IMR-90 (cell line): ENCODE results near the gene MIER2. TPM values are rescaled to one million over a fixed set of nuclear protein-coding genes. Genes with fewer than 3 reads are reported as not detected.
"Not testable (repeated sequence)": the region's sequence is repeated elsewhere in the genome, so short reads cannot be mapped to it uniquely, and the experiment has no call there.

Source experiments
- ATAC-seq: fragments of 200-7000 bp; cut with Tn5 transposase; 2 replicates; pipeline ENCODE4 v1.9.1; 2020; ENCODE audit warnings: low read depth, mild to moderate bottlenecking, moderate library complexity
- BruUV-seq: library from RNA; stranded (reverse); fragments of 400-500 nt; replicated peaks from 2 replicates; lab custom pipeline; 2021; lab: Mats Ljungman, UMichigan
- CTCF ChIA-PET: fragments of 300-600 bp; formaldehyde crosslinking; extraction: SDS; loops from one replicate; lab custom pipeline; 2021; ENCODE audit warnings: antibody characterized with exemption; lab: Yijun Ruan, JAX
- POLR2A ChIA-PET: fragments of 300-600 bp; sonication (Branson Sonifier 250); formaldehyde crosslinking; loops from one replicate; lab custom pipeline; 2022; ENCODE audit warnings: antibody characterized with exemption; ENCODE audit not compliant: unreplicated experiment; lab: Charles Lee
- DNase-seq: peaks from one replicate; pipeline ENCODE4 v3.0.0; 2013
- H2AFZ ChIP-seq: replicated peaks from 2 replicates; pipeline ENCODE3; 2013; ENCODE audit warnings: low read length, mild to moderate bottlenecking; ENCODE audit not compliant: poor library complexity
- H2AK5ac ChIP-seq: 2 replicates; pipeline ENCODE4 v1.6.1; 2013; ENCODE audit warnings: low read depth, low read length, inconsistent platforms
- H2AK9ac ChIP-seq: replicated peaks from 2 replicates; pipeline ENCODE3; 2013; ENCODE audit warnings: mild to moderate bottlenecking, low read depth, low read length, moderate library complexity; ENCODE audit not compliant: poor library complexity
- H2BK120ac ChIP-seq: 2 replicates; pipeline ENCODE4 v1.6.1; 2013; ENCODE audit warnings: low read depth, low read length, inconsistent platforms
- H2BK15ac ChIP-seq: 3 replicates; pipeline ENCODE4 v1.6.1; 2013; ENCODE audit warnings: low read depth, low read length, inconsistent platforms
- H2BK20ac ChIP-seq: 2 replicates; pipeline ENCODE4 v1.6.1; 2013; ENCODE audit warnings: low read depth, mild to moderate bottlenecking, inconsistent platforms, low read length, moderate library complexity
- H2BK5ac ChIP-seq: 2 replicates; pipeline ENCODE4 v1.6.1; 2013; ENCODE audit warnings: mild to moderate bottlenecking, low read depth, low read length, inconsistent platforms; ENCODE audit not compliant: poor library complexity, severe bottlenecking
- H3K14ac ChIP-seq: replicated peaks from 2 replicates; pipeline ENCODE4 v1.6.1; 2013; ENCODE audit warnings: low read depth, low read length, inconsistent platforms
- H3K18ac ChIP-seq: 2 replicates; pipeline ENCODE4 v1.6.1; 2013; ENCODE audit warnings: low read depth, low read length, control low read depth
- H3K23ac ChIP-seq: 2 replicates; pipeline ENCODE4 v1.6.1; 2013; ENCODE audit warnings: low read depth, low read length, inconsistent platforms
- H3K27ac ChIP-seq: 2 replicates; pipeline ENCODE4 v1.5.1; 2013; ENCODE audit warnings: mild to moderate bottlenecking, control low read depth, low read length; ENCODE audit not compliant: insufficient read depth
- H3K27me3 ChIP-seq: 2 replicates; pipeline ENCODE4 v1.6.1; 2013; ENCODE audit warnings: low read length; ENCODE audit not compliant: control insufficient read depth, insufficient read depth
- H3K36me3 ChIP-seq: 2 replicates; pipeline ENCODE4 v1.6.1; 2013; ENCODE audit warnings: low read length, mixed read lengths; ENCODE audit not compliant: control insufficient read depth, insufficient read depth
- H3K4ac ChIP-seq: 2 replicates; pipeline ENCODE4 v1.6.1; 2013; ENCODE audit warnings: low read depth, low read length, inconsistent platforms
- H3K4me1 ChIP-seq: 2 replicates; pipeline ENCODE4 v1.6.1; 2013; ENCODE audit warnings: low read length, mixed read lengths; ENCODE audit not compliant: control insufficient read depth, insufficient read depth
- H3K4me2 ChIP-seq: 2 replicates; pipeline ENCODE4 v1.6.1; 2013; ENCODE audit warnings: low read depth, mild to moderate bottlenecking, control low read depth, low read length, moderate library complexity
- H3K4me3 ChIP-seq: 2 replicates; pipeline ENCODE4 v1.5.1; 2013; ENCODE audit warnings: low read depth, mild to moderate bottlenecking, control low read depth, low read length, moderate library complexity; ENCODE audit not compliant: insufficient read depth
- H3K56ac ChIP-seq: 2 replicates; pipeline ENCODE4 v1.6.1; 2013; ENCODE audit warnings: low read length, inconsistent platforms; ENCODE audit not compliant: insufficient read depth; ENCODE audit errors: extremely low read depth
- H3K79me1 ChIP-seq, 2 experiments: 2 replicates each; pipeline ENCODE4 v1.6.1; 2013; ENCODE audit warnings: low read length in 2 of 2, inconsistent platforms in 1 of 2, low read depth in 1 of 2
- H3K9ac ChIP-seq: 2 replicates; pipeline ENCODE4 v1.6.1; 2013; ENCODE audit warnings: low read depth, low read length, control low read depth
- H3K9me1 ChIP-seq: 2 replicates; pipeline ENCODE4 v1.6.1; 2013; ENCODE audit warnings: low read length, inconsistent platforms; ENCODE audit not compliant: insufficient read depth
- H3K9me3 ChIP-seq: 2 replicates; pipeline ENCODE4 v1.6.1; 2013; ENCODE audit warnings: low read length; ENCODE audit not compliant: control insufficient read depth, insufficient read depth
- H4K20me1 ChIP-seq: 2 replicates; pipeline ENCODE4 v1.6.1; 2013; ENCODE audit warnings: low read length, inconsistent platforms; ENCODE audit not compliant: insufficient read depth
- H4K5ac ChIP-seq: 2 replicates; pipeline ENCODE4 v1.6.1; 2013; ENCODE audit warnings: mild to moderate bottlenecking, low read depth, low read length, control low read depth
- H4K8ac ChIP-seq, 2 experiments: 2 replicates each; pipeline ENCODE4 v1.6.1; 2013; ENCODE audit warnings: low read depth in 2 of 2, low read length in 2 of 2, control low read depth in 1 of 2, inconsistent platforms in 1 of 2
- H4K91ac ChIP-seq: 2 replicates; pipeline ENCODE4 v1.6.1; 2013; ENCODE audit warnings: low read depth, low read length, inconsistent platforms; ENCODE audit not compliant: insufficient read depth
- CEBPB ChIP-seq: IDR thresholded peaks from 2 replicates; pipeline ENCODE4 v1.6.1; 2012; ENCODE audit warnings: low read depth, low read length, improper control_type of control experiment
- CTCF ChIP-seq: conservative IDR thresholded peaks from 2 replicates; pipeline ENCODE4 v1.5.1; 2012; ENCODE audit warnings: mild to moderate bottlenecking, low read depth, low read length, improper control_type of control experiment
- RAD21 ChIP-seq: IDR thresholded peaks from 2 replicates; pipeline ENCODE4 v1.6.1; 2012; ENCODE audit warnings: low read length, improper control_type of control experiment
- SMC3 ChIP-seq: fragments of 150-350 bp; IDR thresholded peaks from 2 replicates; pipeline ENCODE4 v1.6.1; 2016; ENCODE audit warnings: low read depth, mild to moderate bottlenecking, antibody characterized with exemption, low read length, moderate library complexity
- WGBS, 2 experiments: methylation state at CpG; one replicate each; pipeline versions ENCODE4 v1.1.5 to v1.1.7; 2013; ENCODE audit warnings: missing lambda C conversion rate in 2 of 2; ENCODE audit not compliant: insufficient read length in 1 of 2; ENCODE audit errors: extremely low coverage in 2 of 2; 5-methylcytosine and 5-hydroxymethylcytosine counted together
- dilution Hi-C: fragments of 300-500 bp; cut with HindIII; formaldehyde crosslinking; loops from one replicate; pipeline ENCODE4 v1.14.3; 2018; ENCODE audit warnings: low sequenced_read_pairs; ENCODE audit not compliant: unreplicated experiment
- in situ Hi-C: fragments of 300-500 bp; cut with MboI; formaldehyde crosslinking; loops from 3 replicates; pipeline ENCODE4 v1.14.3; 2019; ENCODE audit warnings: low sequenced_read_pairs, inconsistent platforms, mixed read lengths
- intact Hi-C: fragments of 100-400 bp; cut with micrococcal nuclease; formaldehyde crosslinking; loops from 2 replicates; pipeline ENCODE4 v1.10.0; 2022
- polyA plus RNA-seq, 3 experiments: library from polyadenylated mRNA; depleted of rRNA; stranded (reverse); fragments of >200 nt; gene quantifications; 2 replicates each; pipeline ENCODE4 v1.2.3, GENCODE V29; 2012; ENCODE audit warnings: low replicate concordance in 1 of 3
- total RNA-seq: library from RNA; depleted of rRNA; stranded (reverse); fragments of >200 nt; gene quantifications from 2 replicates; pipeline ENCODE4 v1.2.3, GENCODE V29; 2012

Gene MIER2
- total and polyA plus RNA-seq, 2 of the 4 experiments (the other 2 are of a cell fraction): 28.0 to 28.4 TPM

DNA sequence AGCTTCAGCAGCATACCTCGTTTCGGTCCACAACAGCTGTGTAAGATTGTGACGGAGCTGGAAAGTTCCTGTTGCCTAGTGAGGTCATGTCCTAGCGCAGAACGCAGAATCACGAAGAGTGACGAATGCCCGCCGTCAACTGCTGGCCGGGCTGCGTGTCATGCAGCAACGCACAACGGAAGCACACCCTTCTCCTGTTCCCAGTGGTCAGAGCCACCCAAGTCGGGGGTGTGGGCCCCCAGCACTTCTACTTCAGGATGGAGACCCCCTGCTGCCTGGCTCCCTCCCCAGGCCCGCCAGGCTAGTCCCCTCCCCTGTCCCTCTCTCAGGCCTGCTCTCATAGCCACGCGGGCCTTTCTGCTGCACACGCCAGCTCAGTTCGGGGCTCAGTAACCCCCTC lies 38.4 kb upstream of the MIER2 start:
- no peak overlapping the region for H4K8ac ChIP-seq
- peak overlapping the region; percentile 47; the same call in 1 of the 2 replicates for H3K18ac ChIP-seq
- no peak overlapping the region for H2BK5ac ChIP-seq
- H3K36me3 ChIP-seq: no peaks in the 10 kb centered on the region
- DNase-seq (no peak), ATAC-seq (no peak)
- H3K14ac ChIP-seq: no peak overlapping the region
- CTCF ChIA-PET: no interaction called here
- H2BK20ac ChIP-seq: no peak overlapping the region
- intact Hi-C loops: loop anchor here (5.0 kb wide), 1 partner anchor 124 kb away; the partner anchor contains the start of gene TPGS1
- H3K56ac ChIP-seq: no peak overlapping the region
- H3K9me3 ChIP-seq: no peaks in the 10 kb centered on the region
- no peak overlapping the region; the same call in 1 of the 2 replicates for H4K5ac ChIP-seq
- H3K4me3 ChIP-seq: no peak overlapping the region
- no peaks in the 10 kb centered on the region for H4K20me1 ChIP-seq
- TF ChIP-seq CEBPB (no peak), CTCF (no peak), SMC3 (no peak), RAD21 (no peak)
- no peak overlapping the region for H3K9ac ChIP-seq
- H2AFZ ChIP-seq: peak overlapping the region; percentile 71
- peaks cover 2% of the 10 kb centered on the region; the same call in 1 of the 2 replicates for H3K4me1 ChIP-seq
- H4K91ac ChIP-seq: no peak overlapping the region
- no peak overlapping the region for H2BK120ac ChIP-seq
- dilution Hi-C loops: no loop called here
- in situ Hi-C loops: no loop called here
- WGBS, 2 experiments: 78% methylated on average over 10 of the region's 19 CpGs; no CpG with 5 or more reads in 1 of the 2 experiments
- peaks cover 8% of the 10 kb centered on the region for H3K27me3 ChIP-seq
- no peak overlapping the region for H2BK15ac ChIP-seq
- POLR2A ChIA-PET: no interaction called here
- peak overlapping the region; percentile 73 for H2AK9ac ChIP-seq
- no peak overlapping the region for H3K4me2 ChIP-seq
- H2AK5ac ChIP-seq: no peak overlapping the region
- BruUV-seq: no TSS peak
- no peak overlapping the region for H3K4ac ChIP-seq
- H3K23ac ChIP-seq: no peak overlapping the region
- no peaks in the 10 kb centered on the region for H3K9me1 ChIP-seq
- no peak overlapping the region for H3K27ac ChIP-seq
- H3K79me1 ChIP-seq: no peaks in the 10 kb centered on the region

- H4K20me1 ChIP-seq, H3K4me3 ChIP-seq, H3K14ac ChIP-seq, CTCF ChIA-PET, H2AK5ac ChIP-seq, H2BK20ac ChIP-seq, H3K27ac ChIP-seq, H2BK15ac ChIP-seq, BruUV-seq, H2BK5ac ChIP-seq, H3K4ac ChIP-seq, H3K18ac ChIP-seq, H3K9me1 ChIP-seq, H3K56ac ChIP-seq, H4K8ac ChIP-seq, ATAC-seq, in situ Hi-C loops, H3K79me1 ChIP-seq, H4K5ac ChIP-seq, H3K27me3 ChIP-seq, H3K4me1 ChIP-seq, H3K9me3 ChIP-seq, POLR2A ChIA-PET, H2BK120ac ChIP-seq, H3K9ac ChIP-seq, H3K23ac ChIP-seq, H3K36me3 ChIP-seq, H4K91ac ChIP-seq, dilution Hi-C loops, H3K4me2 ChIP-seq: not testable (repeated sequence)
- Histone ChIP-seq H2AK9ac (peak overlapping the region; percentile 73), H2AFZ (peak overlapping the region; percentile 71)
- DNase-seq: peak; percentile 65
- intact Hi-C loops: loop anchor here (5.0 kb wide), 1 partner anchor 125 kb away; the partner anchor contains the start of gene TPGS1
- 50% methylated on average over 2 of the region's 9 CpGs; no CpG with 5 or more reads in 1 of the 2 experiments for WGBS, 2 experiments
Observed at GRCh38 chr19:382578-382977, 38.0 kb upstream of the MIER2 start.
